ENCODE measurements around the gene LDLRAD3. TPM values are rescaled to one million over a fixed set of nuclear protein-coding genes. Genes with fewer than 3 reads are reported as not detected.

Gene LDLRAD3
- total and polyA plus RNA-seq, 4 donors, result 2.3 to 19.6 (median 10.8) TPM

GRCh38 chr11:36092314-36093030, 148.6 kb downstream of the LDLRAD3 start:
- Histone ChIP-seq H3K4me1 (ENCODE audit: control insufficient read depth in 1 of 2, insufficient read depth in 2 of 2, low read length in 2 of 2) (peaks cover 4 to 7% of the 10 kb centered on the region in 2 donors), H3K27me3 (ENCODE audit: control insufficient read depth in 1 of 2, insufficient read depth in 2 of 2, low read length in 1 of 2) (no peaks in the 10 kb centered on the region), H3K36me3 (ENCODE audit: control insufficient read depth in 1 of 2, insufficient read depth in 2 of 2, low read length in 1 of 2) (no peaks in the 10 kb centered on the region), H3K9me3 (ENCODE audit: control insufficient read depth, low read length) (peaks cover 1% of the 10 kb centered on the region), H3K27ac (ENCODE audit: low read depth in 1 of 2, low read length in 2 of 2) (no peak overlapping the region), H3K4me3 (ENCODE audit: low read length in 2 of 2) (no peak overlapping the region)
- ATAC-seq (ENCODE audit: low FRiP score) (no peak), DNase-seq (no peak)
- WGBS, 2 donors, result 78 to 79% methylated on average over 4 of the region's 4 CpGs
- intact Hi-C loops (cut with DNase I), result no loop called here

DNA sequence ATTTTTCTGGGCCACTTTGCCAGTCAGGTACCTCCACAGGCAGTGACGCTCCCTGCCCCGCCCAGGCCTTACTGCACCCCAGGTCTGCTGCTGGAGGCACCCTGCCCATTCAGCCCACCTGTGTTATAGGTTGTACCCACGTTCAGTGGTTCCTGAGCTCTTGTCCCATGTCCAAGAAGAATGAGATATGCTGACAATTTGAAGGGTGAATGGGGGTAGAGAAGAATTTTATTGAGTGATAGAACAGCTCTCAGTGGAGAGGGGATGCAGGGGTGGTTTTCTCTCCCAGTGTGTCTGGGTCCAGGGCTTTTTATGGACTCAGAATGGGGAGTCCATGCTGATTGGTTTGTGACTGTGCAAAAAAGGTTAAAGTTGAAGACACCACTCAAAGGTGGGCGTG, 149.7 kb downstream of the LDLRAD3 start:
- DNase-seq (no peak), ATAC-seq (ENCODE audit: low FRiP score) (no peak)
- no peak overlapping the region for H3K27ac ChIP-seq (ENCODE audit: low read depth in 1 of 2, low read length in 2 of 2)
- no peaks in the 10 kb centered on the region for H3K27me3 ChIP-seq (ENCODE audit: control insufficient read depth in 1 of 2, insufficient read depth in 2 of 2, low read length in 1 of 2)
- peaks cover 1% of the 10 kb centered on the region for H3K9me3 ChIP-seq (ENCODE audit: control insufficient read depth, low read length)
- peaks cover 6 to 7% of the 10 kb centered on the region in 2 donors for H3K4me1 ChIP-seq (ENCODE audit: control insufficient read depth in 1 of 2, insufficient read depth in 2 of 2, low read length in 2 of 2)
- 74 to 95% methylated on average over 4 of the region's 4 CpGs for WGBS, 2 donors
- no peak overlapping the region for H3K4me3 ChIP-seq (ENCODE audit: low read length in 2 of 2)
- intact Hi-C loops (cut with DNase I), result no loop called here
- H3K36me3 ChIP-seq (ENCODE audit: control insufficient read depth in 1 of 2, insufficient read depth in 2 of 2, low read length in 1 of 2), result no peaks in the 10 kb centered on the region

DNA sequence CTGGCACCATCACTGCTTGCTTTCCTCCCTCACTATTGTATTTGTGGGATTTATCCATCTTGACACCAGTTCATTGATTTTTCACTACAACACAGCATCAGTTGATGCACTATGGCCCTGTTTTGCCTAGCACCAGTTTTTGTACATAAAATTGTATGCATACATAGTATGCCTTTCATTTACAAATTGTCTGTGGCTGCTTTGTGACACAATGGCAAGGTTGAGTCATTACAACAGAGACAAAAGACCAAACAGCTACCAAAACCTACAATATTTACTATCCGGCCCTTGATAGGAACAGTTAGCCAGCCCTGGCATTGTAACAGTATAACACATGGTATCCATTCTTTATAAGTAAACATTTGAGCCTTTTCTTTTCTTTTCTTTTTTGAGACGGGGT, 150.3 kb downstream of the LDLRAD3 start:
- H3K27me3 ChIP-seq (ENCODE audit: control insufficient read depth in 1 of 2, insufficient read depth in 2 of 2, low read length in 1 of 2), result peaks cover 0 to 1% of the 10 kb centered on the region in 2 donors
- intact Hi-C loops (cut with DNase I), result no loop called here
- H3K27ac ChIP-seq (ENCODE audit: low read depth in 1 of 2, low read length in 2 of 2), result no peak overlapping the region
- peaks cover 6 to 7% of the 10 kb centered on the region in 2 donors for H3K4me1 ChIP-seq (ENCODE audit: control insufficient read depth in 1 of 2, insufficient read depth in 2 of 2, low read length in 2 of 2)
- H3K36me3 ChIP-seq (ENCODE audit: control insufficient read depth in 1 of 2, insufficient read depth in 2 of 2, low read length in 1 of 2), result no peaks in the 10 kb centered on the region
- DNase-seq (no peak), ATAC-seq (ENCODE audit: low FRiP score) (no peak)
- H3K4me3 ChIP-seq (ENCODE audit: low read length in 2 of 2), result no peak overlapping the region
- WGBS, 2 donors, result 50 to 100% methylated on average over 2 of the region's 2 CpGs
- peaks cover 1% of the 10 kb centered on the region for H3K9me3 ChIP-seq (ENCODE audit: control insufficient read depth, low read length)

DNA sequence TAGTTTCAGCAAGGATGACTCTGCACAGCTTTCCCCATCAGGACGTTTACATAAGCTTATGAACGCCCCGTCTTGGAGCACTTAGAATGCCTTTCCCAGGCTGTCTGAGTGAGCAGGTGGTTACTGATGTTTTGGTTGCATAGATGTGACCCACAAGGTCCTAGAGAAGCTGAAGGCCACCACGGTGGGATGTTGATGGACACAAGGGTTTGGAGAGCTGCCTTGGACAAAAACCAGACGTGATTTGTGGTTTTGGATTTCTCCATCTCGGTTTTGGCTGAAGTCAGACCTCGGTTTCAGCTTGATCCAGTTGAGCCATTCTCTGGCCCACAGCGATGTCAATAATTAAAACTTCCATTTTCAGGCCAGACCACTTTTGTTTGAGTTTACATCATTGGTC, 151.9 kb downstream of the LDLRAD3 start:
- DNase-seq (no peak), ATAC-seq (ENCODE audit: low FRiP score) (no peak)
- peaks cover 6 to 7% of the 10 kb centered on the region in 2 donors for H3K4me1 ChIP-seq (ENCODE audit: control insufficient read depth in 1 of 2, insufficient read depth in 2 of 2, low read length in 2 of 2)
- peaks cover 0 to 1% of the 10 kb centered on the region in 2 donors for H3K27me3 ChIP-seq (ENCODE audit: control insufficient read depth in 1 of 2, insufficient read depth in 2 of 2, low read length in 1 of 2)
- H3K9me3 ChIP-seq (ENCODE audit: control insufficient read depth, low read length), result peaks cover 1% of the 10 kb centered on the region
- H3K36me3 ChIP-seq (ENCODE audit: control insufficient read depth in 1 of 2, insufficient read depth in 2 of 2, low read length in 1 of 2), result no peaks in the 10 kb centered on the region
- no peak overlapping the region for H3K4me3 ChIP-seq (ENCODE audit: low read length in 2 of 2)
- intact Hi-C loops (cut with DNase I), result no loop called here
- no peak overlapping the region for H3K27ac ChIP-seq (ENCODE audit: low read depth in 1 of 2, low read length in 2 of 2)
- 93 to 96% methylated on average over 8 of the region's 8 CpGs for WGBS, 2 donors

GRCh38 chr11:36097219-36097650, 153.4 kb downstream of the LDLRAD3 start:
- Histone ChIP-seq H3K4me3 (ENCODE audit: low read length in 2 of 2) (no peak overlapping the region), H3K27me3 (ENCODE audit: control insufficient read depth in 1 of 2, insufficient read depth in 2 of 2, low read length in 1 of 2) (peaks cover 0 to 1% of the 10 kb centered on the region in 2 donors), H3K9me3 (ENCODE audit: control insufficient read depth, low read length) (peaks cover 3% of the 10 kb centered on the region), H3K4me1 (ENCODE audit: control insufficient read depth in 1 of 2, insufficient read depth in 2 of 2, low read length in 2 of 2) (peaks cover 0 to 2% of the 10 kb centered on the region in 2 donors), H3K36me3 (ENCODE audit: control insufficient read depth in 1 of 2, insufficient read depth in 2 of 2, low read length in 1 of 2) (no peaks in the 10 kb centered on the region), H3K27ac (ENCODE audit: low read depth in 1 of 2, low read length in 2 of 2) (no peak overlapping the region)
- DNase-seq (no peak), ATAC-seq (ENCODE audit: low FRiP score) (no peak)
- WGBS, 2 donors, result 73 to 78% methylated on average over 6 of the region's 6 CpGs
- intact Hi-C loops (cut with DNase I), result no loop called here

GRCh38 chr11:36098087-36098486, 154.2 kb downstream of the LDLRAD3 start:
- intact Hi-C loops (cut with DNase I), result no loop called here
- peaks cover 0 to 1% of the 10 kb centered on the region in 2 donors for H3K27me3 ChIP-seq (ENCODE audit: control insufficient read depth in 1 of 2, insufficient read depth in 2 of 2, low read length in 1 of 2)
- WGBS, 2 donors, result 3 to 12% methylated on average over 6 of the region's 6 CpGs
- DNase-seq, result peak in 1 of 2 donors; percentile 77
- peak; percentile 40 for ATAC-seq (ENCODE audit: low FRiP score)
- peaks cover 0 to 2% of the 10 kb centered on the region in 2 donors for H3K4me1 ChIP-seq (ENCODE audit: control insufficient read depth in 1 of 2, insufficient read depth in 2 of 2, low read length in 2 of 2)
- H3K27ac ChIP-seq (ENCODE audit: low read depth in 1 of 2, low read length in 2 of 2), result no peak overlapping the region
- H3K4me3 ChIP-seq (ENCODE audit: low read length in 2 of 2), result no peak overlapping the region
- no peaks in the 10 kb centered on the region for H3K36me3 ChIP-seq (ENCODE audit: control insufficient read depth in 1 of 2, insufficient read depth in 2 of 2, low read length in 1 of 2)
- H3K9me3 ChIP-seq (ENCODE audit: control insufficient read depth, low read length), result peaks cover 3% of the 10 kb centered on the region

GRCh38 chr11:36098853-36099375, 155.1 kb downstream of the LDLRAD3 start:
- Histone ChIP-seq H3K4me1 (ENCODE audit: control insufficient read depth in 1 of 2, insufficient read depth in 2 of 2, low read length in 2 of 2) (peaks cover 0 to 2% of the 10 kb centered on the region in 2 donors), H3K36me3 (ENCODE audit: control insufficient read depth in 1 of 2, insufficient read depth in 2 of 2, low read length in 1 of 2) (no peaks in the 10 kb centered on the region), H3K27me3 (ENCODE audit: control insufficient read depth in 1 of 2, insufficient read depth in 2 of 2, low read length in 1 of 2) (peaks cover 0 to 1% of the 10 kb centered on the region in 2 donors), H3K9me3 (ENCODE audit: control insufficient read depth, low read length) (peaks cover 1% of the 10 kb centered on the region), H3K4me3 (ENCODE audit: low read length in 2 of 2) (no peak overlapping the region), H3K27ac (ENCODE audit: low read depth in 1 of 2, low read length in 2 of 2) (no peak overlapping the region)
- ATAC-seq (ENCODE audit: low FRiP score) (no peak), DNase-seq (no peak)
- intact Hi-C loops (cut with DNase I), result no loop called here
- 91 to 92% methylated on average over 2 of the region's 2 CpGs for WGBS, 2 donors

DNA sequence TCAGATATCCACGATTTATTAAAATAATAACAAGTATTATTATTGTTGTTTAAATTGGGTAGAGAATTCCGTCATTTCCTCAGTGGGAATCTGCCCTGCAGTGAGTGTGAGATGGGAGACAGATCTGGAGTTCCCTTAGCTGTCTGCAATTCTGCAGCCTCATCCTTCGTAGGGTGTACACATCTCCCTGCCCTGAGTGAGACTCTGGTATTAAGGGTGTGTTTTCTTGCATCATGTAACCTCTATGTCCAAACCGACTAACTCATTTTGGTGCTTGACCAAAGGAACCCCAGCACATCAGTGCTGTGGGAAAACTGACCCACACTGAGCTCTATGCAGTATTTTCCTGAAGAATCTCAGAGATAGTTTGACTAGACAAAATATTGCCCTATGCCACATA, 157.6 kb downstream of the LDLRAD3 start:
- no peak for DNase-seq
- H3K27me3 ChIP-seq (ENCODE audit: control insufficient read depth in 1 of 2, insufficient read depth in 2 of 2, low read length in 1 of 2), result peaks cover 0 to 1% of the 10 kb centered on the region in 2 donors
- no peak for ATAC-seq (ENCODE audit: low FRiP score)
- 96 to 97% methylated on average over 4 of the region's 4 CpGs for WGBS, 2 donors
- H3K36me3 ChIP-seq (ENCODE audit: control insufficient read depth in 1 of 2, insufficient read depth in 2 of 2, low read length in 1 of 2), result no peaks in the 10 kb centered on the region
- intact Hi-C loops (cut with DNase I), result no loop called here
- H3K4me3 ChIP-seq (ENCODE audit: low read length in 2 of 2), result no peak overlapping the region
- peaks cover 1% of the 10 kb centered on the region for H3K9me3 ChIP-seq (ENCODE audit: control insufficient read depth, low read length)
- H3K27ac ChIP-seq (ENCODE audit: low read depth in 1 of 2, low read length in 2 of 2), result no peak overlapping the region
- peaks cover 0 to 2% of the 10 kb centered on the region in 2 donors for H3K4me1 ChIP-seq (ENCODE audit: control insufficient read depth in 1 of 2, insufficient read depth in 2 of 2, low read length in 2 of 2)

GRCh38 chr11:36102868-36103267, 159.0 kb downstream of the LDLRAD3 start:
- no peaks in the 10 kb centered on the region for H3K36me3 ChIP-seq (ENCODE audit: control insufficient read depth in 1 of 2, insufficient read depth in 2 of 2, low read length in 1 of 2)
- intact Hi-C loops (cut with DNase I), result no loop called here
- H3K9me3 ChIP-seq (ENCODE audit: control insufficient read depth, low read length), result peaks cover 1% of the 10 kb centered on the region
- H3K27me3 ChIP-seq (ENCODE audit: control insufficient read depth in 1 of 2, insufficient read depth in 2 of 2, low read length in 1 of 2), result peaks cover 0 to 1% of the 10 kb centered on the region in 2 donors
- no peak for ATAC-seq (ENCODE audit: low FRiP score)
- DNase-seq, result no peak
- peaks cover 0 to 2% of the 10 kb centered on the region in 2 donors for H3K4me1 ChIP-seq (ENCODE audit: control insufficient read depth in 1 of 2, insufficient read depth in 2 of 2, low read length in 2 of 2)
- WGBS, 2 donors, result 96 to 97% methylated on average over 5 of the region's 5 CpGs
- no peak overlapping the region for H3K27ac ChIP-seq (ENCODE audit: low read depth in 1 of 2, low read length in 2 of 2)
- H3K4me3 ChIP-seq (ENCODE audit: low read length in 2 of 2), result no peak overlapping the region
